ENCODE results near the gene IRS1.
A peak's percentile ranks its signal among the peaks of the same experiment; 100 is the strongest.

The IRS1 gene

GRCh38 chr2:226733927-226734564 is 65.6 kb downstream of the IRS1 start:
- intact Hi-C loops (cut with DNase I): no loop called here
- DNase-seq: no peak

- DNase-seq: no peak
- intact Hi-C loops (cut with DNase I): no loop called here
These were observed 66.3 kb downstream of the IRS1 start for GRCh38 chr2:226733189-226733858.

- intact Hi-C loops (cut with DNase I): no loop called here
- no peak for DNase-seq
These were observed 67.0 kb downstream of the IRS1 start for GRCh38 chr2:226732478-226733188.

- no peak for DNase-seq
- intact Hi-C loops (cut with DNase I): no loop called here
These were observed 69.1 kb downstream of the IRS1 start for GRCh38 chr2:226730481-226730880.

GRCh38 chr2:226728996-226729395 is 70.6 kb downstream of the IRS1 start:
- intact Hi-C loops (cut with DNase I): no loop called here
- DNase-seq: no peak

- DNase-seq: no peak
- intact Hi-C loops (cut with DNase I): no loop called here
These were observed 72.4 kb downstream of the IRS1 start for GRCh38 chr2:226727251-226727650.

GRCh38 chr2:226726546-226726945 is 73.1 kb downstream of the IRS1 start:
- no peak for DNase-seq
- intact Hi-C loops (cut with DNase I): no loop called here

- intact Hi-C loops (cut with DNase I): no loop called here
- DNase-seq: no peak
These were observed 74.3 kb downstream of the IRS1 start for GRCh38 chr2:226725126-226725860.

GRCh38 chr2:226721541-226721940 is 78.1 kb downstream of the IRS1 start:
- intact Hi-C loops (cut with DNase I): no loop called here
- peak in 1 of 10 donors; percentile 33 for DNase-seq

GRCh38 chr2:226720948-226721347 is 78.7 kb downstream of the IRS1 start:
- intact Hi-C loops (cut with DNase I): no loop called here
- no peak for DNase-seq

- DNase-seq: no peak
- intact Hi-C loops (cut with DNase I): no loop called here
These were observed 81.9 kb downstream of the IRS1 start for GRCh38 chr2:226717719-226718118.

- no peak for DNase-seq
These were observed 83.5 kb downstream of the IRS1 start for GRCh38 chr2:226716126-226716525.

GRCh38 chr2:226715347-226715990 is 84.2 kb downstream of the IRS1 start:
- intact Hi-C loops (cut with DNase I): no loop called here
- DNase-seq: no peak

More at GRCh38 chr2:226716126-226716525, 83.5 kb downstream of the IRS1 start:
- intact Hi-C loops (cut with DNase I): no loop called here

- intact Hi-C loops (cut with DNase I): no loop called here
- no peak for DNase-seq
These were observed 86.7 kb downstream of the IRS1 start for GRCh38 chr2:226712941-226713340.

- no peak for DNase-seq
- intact Hi-C loops (cut with DNase I): no loop called here
These were observed 87.9 kb downstream of the IRS1 start for GRCh38 chr2:226711606-226712296.

GRCh38 chr2:226707499-226707898 is 92.1 kb downstream of the IRS1 start:
- DNase-seq: no peak
- intact Hi-C loops (cut with DNase I): no loop called here

GRCh38 chr2:226705965-226706364 is 93.7 kb downstream of the IRS1 start:
- intact Hi-C loops (cut with DNase I): no loop called here
- DNase-seq: no peak

- intact Hi-C loops (cut with DNase I): no loop called here
- DNase-seq: no peak
These were observed 94.3 kb downstream of the IRS1 start for GRCh38 chr2:226705133-226705886.

- no peak for DNase-seq
- intact Hi-C loops (cut with DNase I): no loop called here
These were observed 96.1 kb downstream of the IRS1 start for GRCh38 chr2:226703514-226703913.

All from posterior cingulate gyrus (tissue), 11 donors.